AG04450 (cell line): ENCODE results near the gene LIMA1. TPM values are rescaled to one million over a fixed set of nuclear protein-coding genes. Genes with fewer than 3 reads are reported as not detected.

ENCODE experiments used
- CTCF ChIA-PET: fragments of 300-600, 350-600 bp; formaldehyde crosslinking; extraction: SDS; loops from one replicate; lab custom pipeline; 2022; ENCODE audit warnings: antibody characterized with exemption, inconsistent platforms; lab: Charles Lee
- POLR2A ChIA-PET: fragments of 350-600 bp; formaldehyde crosslinking; extraction: SDS; loops from one replicate; lab custom pipeline; 2021; ENCODE audit warnings: antibody characterized with exemption, inconsistent platforms; lab: Yijun Ruan, JAX
- DNase-seq: peaks from one replicate; pipeline ENCODE4 v3.0.0-alpha.2; 2011; ENCODE audit warnings: low read depth, low spot score
- H3K27ac ChIP-seq: one replicate; pipeline ENCODE4 v1.5.1; 2012; ENCODE audit warnings: low read depth, low read length, control low read depth
- H3K27me3 ChIP-seq: one replicate; pipeline ENCODE4 v1.6.0; 2012; ENCODE audit warnings: low read length; ENCODE audit not compliant: control insufficient read depth, insufficient read depth
- H3K4me3 ChIP-seq: 2 replicates; pipeline ENCODE4 v1.5.1; 2011; ENCODE audit warnings: mild to moderate bottlenecking, low read depth, low read length, control low read depth
- H3K9me3 ChIP-seq: 2 replicates; pipeline ENCODE4 v1.5.1; 2012; ENCODE audit warnings: low read length; ENCODE audit not compliant: control insufficient read depth, insufficient read depth
- CTCF ChIP-seq: IDR thresholded peaks from 2 replicates; pipeline ENCODE4 v1.5.1; 2011; ENCODE audit warnings: low read depth, low read length, control low read depth, inconsistent platforms
- polyA plus RNA-seq: library from polyadenylated mRNA; depleted of rRNA; stranded (reverse); fragments of >200 nt; gene quantifications from 2 replicates; pipeline ENCODE4 v1.2.3, GENCODE V29; 2011

The LIMA1 gene
- polyA plus RNA-seq, 1 experiment = 218 TPM

DNA sequence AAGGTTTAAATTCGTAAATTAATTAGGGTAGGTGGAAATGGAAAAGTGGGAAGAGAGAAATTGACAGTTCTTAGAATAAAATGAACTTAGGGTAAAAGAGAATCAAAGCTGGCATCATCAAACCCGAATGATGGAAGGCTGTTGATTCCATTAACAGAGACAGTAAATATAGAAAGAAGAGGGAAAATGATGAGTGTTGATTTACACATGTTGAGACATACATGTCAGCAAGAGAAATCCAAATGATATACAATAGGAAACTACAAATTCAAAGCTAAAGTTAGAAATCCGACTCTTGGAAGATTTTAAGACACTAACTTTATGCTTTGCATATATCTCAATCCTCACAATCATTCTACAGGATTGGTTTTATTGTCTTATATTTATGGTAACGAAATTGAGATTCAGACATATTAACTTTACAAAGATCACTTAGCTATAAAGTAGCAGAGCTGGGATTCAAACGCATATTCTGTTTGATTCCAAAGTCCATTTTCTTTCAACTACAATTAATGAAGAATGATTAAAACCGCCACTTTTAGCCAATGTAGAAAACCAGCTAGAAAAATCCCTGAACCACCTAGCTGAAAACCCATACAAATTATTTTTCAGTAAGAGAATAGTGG, 30.2 kb downstream of the LIMA1 start:
- Histone ChIP-seq H3K9me3 (no peaks in the 10 kb centered on the region), H3K27ac (no peak overlapping the region), H3K4me3 (no peak overlapping the region), H3K27me3 (no peaks in the 10 kb centered on the region)
- POLR2A ChIA-PET = no interaction called here
- TF ChIP-seq CTCF = no peak
- CTCF ChIA-PET = no interaction called here
- DNase-seq = no peak

DNA sequence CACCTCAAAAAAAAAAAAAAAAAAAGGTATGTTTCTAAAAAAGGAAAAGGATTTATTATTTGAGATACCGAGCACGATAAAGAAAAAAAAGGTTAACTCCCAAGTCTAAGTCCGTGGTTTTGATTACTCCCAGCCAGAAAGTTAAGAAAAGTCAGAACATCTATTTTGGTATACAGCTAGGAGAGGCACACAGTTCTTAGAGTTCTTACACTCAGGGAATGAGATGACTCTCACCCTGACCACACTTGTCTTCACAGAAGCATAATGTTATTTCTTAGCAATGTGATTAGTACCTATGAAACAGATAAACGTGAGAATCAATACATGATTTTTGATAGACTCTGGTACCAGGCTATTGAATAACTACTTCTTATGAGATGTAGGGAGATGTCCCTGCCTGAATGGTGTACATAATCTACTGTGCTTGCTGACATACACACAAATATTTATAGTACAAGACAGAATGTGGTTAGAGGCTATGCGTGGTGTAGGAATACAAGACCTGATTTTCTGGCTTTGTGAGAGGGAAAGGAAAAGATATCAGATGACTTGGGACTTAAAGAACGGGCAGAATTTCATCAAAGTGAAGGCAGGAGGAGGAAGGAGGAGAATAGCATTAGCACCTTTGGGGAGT, 31.6 kb downstream of the LIMA1 start:
- Histone ChIP-seq H3K9me3 (no peaks in the 10 kb centered on the region), H3K27ac (peak overlapping the region; percentile 49), H3K27me3 (no peaks in the 10 kb centered on the region), H3K4me3 (no peak overlapping the region)
- no peak for TF ChIP-seq CTCF
- CTCF ChIA-PET = interaction anchor here (0.5 to 0.8 kb wide), 3 partner anchors 9 to 71 kb away, joined by 4 to 7 read pairs (median 4); no protein-coding TSS in a partner anchor
- POLR2A ChIA-PET = interaction anchor here (0.7 to 0.8 kb wide), 4 partner anchors 8 to 1570 kb away, joined by 3 to 10 read pairs (median 6); partner anchors contain the start of genes KANSL2 and LIMA1
- peak; percentile 60 for DNase-seq

DNA sequence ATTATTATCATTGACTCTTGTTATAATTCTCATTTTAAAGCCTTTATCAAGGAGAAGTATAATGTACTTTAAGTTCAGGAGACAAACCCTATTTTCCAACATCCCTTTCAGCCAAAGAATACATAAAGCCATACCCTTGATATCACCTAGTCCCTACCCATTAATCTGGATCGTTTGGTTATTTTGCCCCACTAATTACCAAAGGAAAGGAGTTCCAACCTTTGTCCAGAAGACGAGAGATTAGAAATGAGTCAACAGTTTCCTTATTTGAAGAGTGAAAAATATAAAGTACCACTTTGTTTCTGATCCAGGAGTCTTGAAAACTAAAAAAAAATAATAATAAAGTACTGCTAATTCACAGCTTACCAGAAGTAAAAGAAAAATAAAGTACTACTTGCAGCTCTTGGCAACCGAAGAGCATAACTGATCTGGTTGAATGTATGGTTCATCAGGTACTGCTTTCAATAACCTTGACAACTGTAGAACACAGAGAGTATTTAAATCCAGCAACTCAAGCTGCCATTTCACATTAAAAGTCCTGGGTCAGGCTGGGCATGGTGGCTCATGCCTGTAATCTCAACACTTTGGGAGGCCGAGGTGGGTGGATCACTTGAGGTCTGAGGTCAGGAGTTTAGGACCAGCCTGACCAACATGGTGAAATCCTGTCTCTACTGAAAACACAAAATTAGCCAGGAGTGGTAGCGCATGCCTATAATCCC, 33.7 kb downstream of the LIMA1 start:
- Histone ChIP-seq H3K4me3 (no peak overlapping the region), H3K27me3 (no peaks in the 10 kb centered on the region), H3K27ac (no peak overlapping the region), H3K9me3 (no peaks in the 10 kb centered on the region)
- no peak for DNase-seq
- ChIA-PET CTCF (interaction anchor here (0.6 kb wide), 1 partner anchor 366 kb away, joined by 3 read pairs; no protein-coding TSS in a partner anchor), POLR2A (interaction anchor here (0.6 kb wide), 2 partner anchors 27 to 137 kb away, joined by 6 to 11 read pairs; no protein-coding TSS in a partner anchor)
- no peak for TF ChIP-seq CTCF

- H3K4me3 ChIP-seq = no peak overlapping the region
- POLR2A ChIA-PET = no interaction called here
- H3K27ac ChIP-seq = no peak overlapping the region
- no peak for DNase-seq
- no peaks in the 10 kb centered on the region for H3K9me3 ChIP-seq
- H3K27me3 ChIP-seq = no peaks in the 10 kb centered on the region
- no peak for TF ChIP-seq CTCF
- CTCF ChIA-PET = no interaction called here
These were observed 34.4 kb downstream of the LIMA1 start for GRCh38 chr12:50248883-50249282.
